NCI-H2227 (cell line): ENCODE data around the gene ZBTB40.
A peak's percentile ranks its signal among the peaks of the same experiment; 100 is the strongest.

ENCODE experiments used
- DNase-seq: peaks from one replicate; lab custom pipeline; 2025; ENCODE audit not compliant: unreplicated experiment; lab: John Stamatoyannopoulos, UW

ZBTB40 gene, protein sequence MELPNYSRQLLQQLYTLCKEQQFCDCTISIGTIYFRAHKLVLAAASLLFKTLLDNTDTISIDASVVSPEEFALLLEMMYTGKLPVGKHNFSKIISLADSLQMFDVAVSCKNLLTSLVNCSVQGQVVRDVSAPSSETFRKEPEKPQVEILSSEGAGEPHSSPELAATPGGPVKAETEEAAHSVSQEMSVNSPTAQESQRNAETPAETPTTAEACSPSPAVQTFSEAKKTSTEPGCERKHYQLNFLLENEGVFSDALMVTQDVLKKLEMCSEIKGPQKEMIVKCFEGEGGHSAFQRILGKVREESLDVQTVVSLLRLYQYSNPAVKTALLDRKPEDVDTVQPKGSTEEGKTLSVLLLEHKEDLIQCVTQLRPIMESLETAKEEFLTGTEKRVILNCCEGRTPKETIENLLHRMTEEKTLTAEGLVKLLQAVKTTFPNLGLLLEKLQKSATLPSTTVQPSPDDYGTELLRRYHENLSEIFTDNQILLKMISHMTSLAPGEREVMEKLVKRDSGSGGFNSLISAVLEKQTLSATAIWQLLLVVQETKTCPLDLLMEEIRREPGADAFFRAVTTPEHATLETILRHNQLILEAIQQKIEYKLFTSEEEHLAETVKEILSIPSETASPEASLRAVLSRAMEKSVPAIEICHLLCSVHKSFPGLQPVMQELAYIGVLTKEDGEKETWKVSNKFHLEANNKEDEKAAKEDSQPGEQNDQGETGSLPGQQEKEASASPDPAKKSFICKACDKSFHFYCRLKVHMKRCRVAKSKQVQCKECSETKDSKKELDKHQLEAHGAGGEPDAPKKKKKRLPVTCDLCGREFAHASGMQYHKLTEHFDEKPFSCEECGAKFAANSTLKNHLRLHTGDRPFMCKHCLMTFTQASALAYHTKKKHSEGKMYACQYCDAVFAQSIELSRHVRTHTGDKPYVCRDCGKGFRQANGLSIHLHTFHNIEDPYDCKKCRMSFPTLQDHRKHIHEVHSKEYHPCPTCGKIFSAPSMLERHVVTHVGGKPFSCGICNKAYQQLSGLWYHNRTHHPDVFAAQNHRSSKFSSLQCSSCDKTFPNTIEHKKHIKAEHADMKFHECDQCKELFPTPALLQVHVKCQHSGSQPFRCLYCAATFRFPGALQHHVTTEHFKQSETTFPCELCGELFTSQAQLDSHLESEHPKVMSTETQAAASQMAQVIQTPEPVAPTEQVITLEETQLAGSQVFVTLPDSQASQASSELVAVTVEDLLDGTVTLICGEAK

DNA sequence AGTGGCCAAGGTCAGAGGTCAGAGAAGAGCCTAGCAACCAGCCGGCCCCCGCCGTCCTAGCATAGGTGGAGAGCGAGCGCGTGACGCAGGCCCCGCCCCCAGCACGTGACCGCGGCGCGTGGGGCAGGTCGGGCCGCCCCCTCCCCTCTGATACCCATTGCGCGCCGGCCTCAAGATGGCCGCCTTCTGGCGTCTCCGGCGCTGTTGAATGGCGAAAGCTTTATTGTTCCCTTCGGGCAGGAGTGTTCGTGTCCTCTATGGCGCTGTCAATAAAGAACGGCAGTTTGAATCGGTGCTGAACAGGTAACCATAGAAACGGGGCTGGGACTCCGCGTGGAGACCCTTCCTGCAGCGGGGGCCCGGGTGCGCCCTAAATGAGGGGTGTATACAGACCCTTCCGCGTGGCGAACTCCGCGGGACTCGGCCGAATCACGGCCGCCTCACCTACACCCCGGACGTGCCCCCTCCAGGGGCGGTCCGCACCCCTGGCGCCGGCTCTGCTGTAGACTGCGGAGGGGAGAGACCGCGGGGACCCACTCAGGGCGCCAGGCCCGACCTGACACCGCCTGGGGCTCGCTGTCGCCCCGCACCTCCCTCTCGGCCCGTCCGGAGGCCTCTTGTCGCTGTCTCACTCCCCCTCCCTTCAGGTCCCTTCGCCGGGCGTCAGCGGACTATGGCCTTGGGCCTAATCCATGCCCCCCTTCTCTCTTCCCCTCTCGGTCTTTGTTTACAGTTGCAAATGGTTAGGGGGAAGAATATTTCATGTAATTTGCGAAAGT lies at the start of gene ZBTB40:
Gene ZBTB40 (plus strand): TSS at position 150 of the 779 bp plus-strand sequence. CDS start 38,098 bp downstream, outside the sequence.
- DNase-seq: peak; percentile 98

DNA sequence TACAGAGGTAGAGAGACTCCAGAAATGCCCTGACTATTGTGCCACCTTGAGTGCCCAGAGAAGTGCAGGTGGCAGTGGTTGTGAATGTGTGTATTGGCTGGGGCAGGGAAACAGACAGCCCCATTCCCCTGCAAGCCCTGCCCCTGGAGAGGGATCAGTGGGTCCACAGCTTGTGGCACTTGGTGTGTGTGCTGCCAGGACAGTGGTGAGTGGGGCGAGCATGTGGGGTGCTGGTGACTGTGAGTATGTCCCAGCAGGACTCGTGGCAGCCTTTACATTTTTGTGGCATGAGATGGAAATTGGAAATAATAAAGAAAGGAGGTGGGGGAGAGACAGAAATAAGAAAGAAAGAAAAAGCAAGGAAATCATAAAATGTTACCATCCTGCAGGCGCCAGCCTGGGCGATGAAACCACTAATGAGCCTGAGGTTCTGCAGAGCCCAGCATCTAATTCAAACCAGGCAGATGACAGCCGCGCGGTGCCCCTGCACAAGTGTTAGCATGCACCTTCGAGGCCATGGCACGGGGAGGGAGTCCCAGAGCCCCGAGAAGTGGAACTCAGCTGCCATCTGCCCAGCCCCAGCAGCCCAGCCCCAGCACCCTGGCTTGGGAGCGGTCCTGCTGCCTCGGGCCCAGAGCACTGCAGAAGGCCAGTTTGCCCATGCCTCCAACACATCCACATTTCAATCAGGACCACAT lies 49.1 kb upstream of the ZBTB40 start:
- no peak for DNase-seq

DNA sequence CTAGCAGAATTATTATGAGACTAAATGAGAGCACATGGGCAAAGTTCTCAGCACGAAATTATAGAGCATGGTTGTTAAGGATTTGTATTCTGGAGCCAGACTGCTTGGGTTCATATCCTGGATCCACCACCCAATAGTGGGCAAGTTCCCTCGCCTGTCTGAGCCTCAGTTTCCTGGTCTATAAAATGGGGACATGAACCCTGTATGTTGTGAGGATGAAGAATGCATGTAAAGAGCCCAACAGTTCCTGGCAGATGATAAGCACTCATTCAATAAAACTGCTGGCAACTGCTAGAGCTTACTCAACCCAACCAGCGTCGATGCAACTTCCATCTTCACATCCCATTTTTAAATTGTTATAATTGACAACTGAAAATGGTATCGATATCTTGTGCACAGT lies 47.2 kb upstream of the ZBTB40 start:
- no peak for DNase-seq

DNA sequence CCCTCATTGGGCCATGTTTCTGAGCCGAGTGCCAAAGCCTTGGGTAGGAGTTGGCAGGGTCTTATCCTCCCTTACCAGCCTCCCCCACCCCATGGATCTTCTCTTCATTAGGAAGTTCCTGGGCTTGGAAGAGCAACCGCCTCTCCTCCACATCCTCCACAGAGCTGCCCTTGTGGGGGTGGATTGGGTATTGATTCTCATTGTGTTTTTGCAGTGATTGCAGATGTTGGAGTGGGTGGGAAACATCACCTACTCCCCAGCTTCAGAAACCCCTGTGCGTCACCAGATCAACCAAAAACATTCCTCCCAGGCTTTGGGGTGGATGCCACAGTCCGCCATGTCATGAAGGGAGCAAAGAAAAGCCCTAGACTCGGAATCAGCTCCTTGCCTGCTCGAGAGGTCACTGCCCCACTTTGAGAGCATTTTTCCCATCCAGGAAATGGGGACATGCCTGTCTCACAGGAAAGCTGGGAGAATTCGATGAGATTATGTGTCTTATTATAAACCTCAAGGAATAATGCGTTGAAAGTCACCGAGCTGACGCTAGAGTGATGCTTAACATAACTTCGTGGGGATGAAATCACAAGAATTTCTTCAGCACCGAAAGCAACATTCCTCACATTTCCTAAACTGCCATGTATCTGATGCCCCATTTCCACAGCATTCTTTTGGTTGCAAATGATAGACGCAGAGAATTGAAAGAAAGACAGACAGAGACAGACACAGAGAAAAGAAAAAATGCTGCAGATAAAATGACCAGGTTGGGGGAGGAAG lies 44.7 kb upstream of the ZBTB40 start:
- no peak for DNase-seq

DNA sequence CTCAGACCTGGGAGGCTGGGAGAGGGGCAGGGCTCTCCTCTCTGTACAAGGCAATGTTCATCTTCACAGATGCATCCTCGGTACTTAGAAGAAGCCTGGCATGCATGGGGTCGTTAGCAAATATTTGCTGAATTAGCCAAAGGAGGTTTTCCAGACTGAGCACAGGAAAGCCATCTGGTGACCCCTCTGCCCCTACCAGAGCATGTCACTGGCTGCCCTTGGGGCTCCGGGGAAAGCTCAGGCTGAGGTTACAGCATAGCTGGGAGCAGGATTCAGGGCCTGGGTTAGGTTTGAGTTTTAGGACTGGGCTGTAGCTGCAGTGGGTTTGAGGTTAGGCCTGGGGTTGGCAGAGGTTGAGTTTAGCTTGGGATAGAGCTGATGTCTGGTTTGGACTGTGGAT lies 43.4 kb upstream of the ZBTB40 start:
- no peak for DNase-seq

DNA sequence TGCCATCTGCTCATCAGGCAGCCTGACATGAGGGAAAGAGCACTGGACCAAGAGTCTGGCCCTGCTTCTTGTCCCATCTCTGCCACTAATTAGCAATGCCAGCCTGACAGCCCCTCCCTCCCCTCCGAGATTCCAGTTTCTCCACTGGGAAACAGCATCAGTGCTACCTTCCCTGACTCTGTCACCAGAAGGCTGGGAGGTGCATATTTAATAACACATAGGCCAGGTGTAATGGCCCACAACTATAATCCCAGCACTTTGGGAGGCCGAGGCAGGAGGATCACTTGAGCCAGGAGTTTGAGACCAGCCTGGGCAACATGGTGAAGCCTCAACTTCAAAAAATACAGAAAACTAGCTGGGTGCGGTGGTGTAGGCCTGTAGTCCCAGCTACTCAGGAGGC lies 41.2 kb upstream of the ZBTB40 start:
- DNase-seq: no peak

DNA sequence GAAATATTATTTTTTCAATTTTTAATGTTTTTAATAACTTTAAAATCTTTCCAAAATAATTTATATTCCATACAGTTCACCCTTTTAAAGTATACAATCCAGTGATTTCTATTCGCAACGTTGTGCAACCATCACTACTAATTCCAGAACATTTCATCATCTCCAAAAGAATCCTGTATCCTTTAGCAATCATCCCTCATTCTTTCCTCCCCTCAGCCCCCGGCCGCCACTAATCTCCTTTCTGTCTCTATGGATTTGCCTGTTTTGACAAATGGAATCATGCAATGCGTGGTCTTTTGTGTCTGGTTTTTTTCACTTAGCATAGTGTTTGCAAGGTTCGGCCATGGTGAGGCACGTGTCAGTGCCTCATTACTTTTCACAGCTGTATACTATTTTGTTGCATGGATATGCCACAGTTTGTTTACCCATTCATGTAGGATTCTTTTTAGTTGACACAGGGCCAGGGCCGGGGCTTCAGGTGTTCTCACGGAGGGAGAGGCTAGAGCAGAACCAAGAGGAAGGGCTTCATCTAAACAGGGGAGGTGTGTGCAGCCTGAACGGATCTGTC lies 40.6 kb upstream of the ZBTB40 start:
- no peak for DNase-seq

DNA sequence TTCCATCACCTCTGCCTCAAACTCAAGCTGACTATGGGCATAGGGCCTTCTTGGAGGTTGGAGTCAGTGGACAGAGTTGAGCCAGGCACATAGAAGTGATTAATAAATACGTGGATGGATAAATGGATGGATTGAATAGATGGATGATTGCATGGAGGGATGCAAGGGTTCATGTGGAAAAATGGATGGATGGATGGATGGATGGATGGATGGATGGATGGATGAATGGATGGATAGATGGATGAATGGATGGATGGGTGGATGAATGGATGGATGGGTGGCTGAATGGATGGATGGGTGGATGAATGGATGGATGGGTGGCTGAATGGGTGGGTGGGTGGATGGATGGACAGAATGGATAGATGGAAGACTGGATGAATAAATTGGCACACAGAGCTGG lies 40.1 kb upstream of the ZBTB40 start:
- no peak for DNase-seq

DNA sequence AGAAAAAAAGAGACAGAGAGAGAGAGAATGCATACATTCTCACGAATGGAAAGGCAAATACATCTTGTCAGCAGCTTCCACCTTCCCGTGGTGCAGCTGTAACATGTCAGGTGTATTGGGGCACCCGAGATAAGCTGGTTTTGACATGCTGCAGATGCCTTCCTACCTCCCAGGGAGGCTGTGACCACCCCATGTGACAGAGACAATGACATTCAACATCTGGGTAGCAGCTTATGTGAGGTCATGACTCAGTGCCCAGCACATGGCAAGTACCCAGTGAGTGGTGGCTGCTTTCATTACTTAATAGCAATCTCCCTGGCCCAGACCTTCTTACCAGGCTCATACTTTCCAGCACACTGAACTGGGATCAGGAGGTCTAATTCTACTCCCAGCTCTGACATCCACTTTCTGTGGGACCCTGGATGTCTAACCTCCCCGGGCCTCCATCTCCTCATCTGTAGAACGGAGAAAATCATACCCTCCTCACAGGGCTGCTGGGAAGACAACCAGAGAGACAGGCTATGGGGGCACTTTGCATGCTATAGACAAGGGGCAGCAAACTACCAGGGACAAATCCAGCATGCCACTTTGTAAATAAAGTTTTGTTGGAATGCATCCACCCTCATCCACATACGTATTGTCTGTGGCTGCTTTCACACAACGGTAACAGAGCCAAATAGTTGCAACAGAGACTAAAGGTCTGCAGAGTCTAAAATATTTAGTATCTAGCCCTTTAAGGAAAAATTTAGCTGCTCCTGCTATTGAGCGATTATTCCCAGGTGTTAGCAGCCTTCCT lies 38.5 kb upstream of the ZBTB40 start:
- no peak for DNase-seq

DNA sequence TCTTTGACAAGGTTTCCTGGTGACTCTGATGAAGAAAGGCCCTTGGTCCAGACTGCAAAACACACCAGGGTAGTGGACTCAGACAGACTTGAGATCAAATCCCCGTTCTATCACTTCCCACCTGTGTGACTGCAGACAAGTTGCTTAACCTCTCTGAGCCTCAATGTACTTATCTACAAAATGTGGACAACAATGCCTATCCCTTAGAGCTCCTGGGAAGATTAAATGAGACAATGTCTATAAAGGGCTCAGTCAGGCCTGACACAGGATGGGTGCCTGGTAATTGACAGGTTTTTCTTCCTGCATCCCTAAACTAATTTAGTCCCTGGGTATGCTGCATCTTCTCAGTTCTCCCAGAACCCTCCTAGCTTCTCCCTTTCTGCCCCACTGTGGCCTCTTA lies 37.9 kb upstream of the ZBTB40 start:
- DNase-seq: no peak

DNA sequence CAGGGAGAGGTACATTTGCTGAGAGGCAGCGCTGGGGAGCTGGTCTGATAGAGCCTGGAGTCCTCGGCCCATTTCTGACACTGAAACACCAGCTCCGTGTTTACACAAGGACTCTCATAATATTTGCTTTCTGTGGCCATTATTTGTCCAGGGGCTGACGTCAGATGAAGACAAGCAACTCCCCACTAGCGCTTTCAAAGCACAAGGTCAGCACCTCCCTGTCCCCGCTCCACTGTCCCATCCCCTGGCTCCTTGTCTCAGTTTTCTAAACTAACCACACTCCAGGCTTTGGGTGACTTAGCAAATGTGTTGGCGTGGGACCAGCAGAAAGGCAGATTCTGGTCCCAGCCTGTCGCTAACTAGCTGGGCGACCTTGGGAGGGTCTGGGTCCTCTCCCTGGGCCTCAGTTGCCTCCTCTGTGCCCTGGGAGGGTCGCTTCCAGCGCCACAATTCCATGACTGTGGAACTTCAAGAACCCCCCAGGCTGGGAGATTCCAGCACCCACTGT lies 37.4 kb upstream of the ZBTB40 start:
- no peak for DNase-seq

DNA sequence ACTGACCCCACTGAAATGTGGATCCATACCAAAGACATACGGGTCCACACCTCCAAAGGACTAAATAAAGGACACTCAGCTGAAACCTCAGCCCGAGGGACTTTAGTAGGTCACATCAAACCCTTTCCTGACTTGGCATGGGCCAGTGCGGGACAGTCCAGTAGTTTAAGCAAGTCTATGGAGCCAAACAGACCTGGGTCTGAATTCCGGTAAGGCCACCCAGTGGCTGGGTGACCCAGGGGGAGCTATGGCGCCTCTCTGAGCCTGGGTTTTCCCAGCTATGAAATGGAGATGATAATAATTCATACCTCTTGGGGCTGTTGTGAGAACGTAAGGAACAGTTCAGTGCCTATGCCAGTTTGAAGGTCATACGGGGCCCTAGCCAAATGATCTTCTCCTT lies 36.2 kb upstream of the ZBTB40 start:
- DNase-seq: no peak

DNA sequence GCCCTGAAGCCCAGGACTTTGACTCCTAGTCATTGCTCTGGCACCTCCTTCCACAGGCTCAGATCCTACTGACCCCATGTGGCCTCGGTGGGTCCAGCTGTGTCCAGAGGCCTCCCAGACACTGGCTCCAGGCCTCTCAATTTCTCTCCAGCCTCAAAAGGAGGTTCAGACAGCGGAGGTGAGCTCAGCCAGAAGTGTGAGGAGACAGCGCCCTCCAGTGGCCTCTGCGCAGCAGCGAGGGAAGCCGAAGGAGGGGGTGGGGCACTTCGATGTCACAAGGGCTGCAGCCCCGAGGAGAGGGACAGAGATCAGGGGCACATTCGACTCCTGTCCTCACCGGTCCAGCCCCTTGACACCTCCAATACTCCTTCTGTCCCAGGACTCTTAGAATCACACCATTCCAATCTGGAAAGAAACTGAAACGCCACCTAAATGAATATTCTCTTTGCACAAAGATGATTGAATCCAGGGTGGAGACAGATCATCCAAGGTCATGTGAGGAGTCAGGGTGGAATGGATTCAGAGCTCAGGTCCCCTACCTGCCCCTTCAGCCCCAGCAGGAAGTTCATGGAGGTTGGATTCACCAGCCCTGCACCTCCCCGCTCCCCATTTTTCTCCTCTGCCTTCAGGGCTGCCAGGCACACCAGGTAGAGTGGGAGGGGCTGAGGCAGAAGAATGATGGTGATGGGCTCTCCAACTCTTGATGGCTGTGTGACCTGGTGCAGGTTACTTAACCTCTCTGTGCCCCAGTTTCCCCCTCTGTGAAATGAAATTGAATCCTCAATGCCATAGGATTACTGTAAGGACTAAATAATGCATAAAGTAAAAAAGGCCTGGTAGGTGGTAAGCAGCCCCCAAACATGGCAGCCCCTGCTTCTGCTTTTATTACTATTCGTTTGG lies 34.8 kb upstream of the ZBTB40 start:
- peak; percentile 87 for DNase-seq

DNA sequence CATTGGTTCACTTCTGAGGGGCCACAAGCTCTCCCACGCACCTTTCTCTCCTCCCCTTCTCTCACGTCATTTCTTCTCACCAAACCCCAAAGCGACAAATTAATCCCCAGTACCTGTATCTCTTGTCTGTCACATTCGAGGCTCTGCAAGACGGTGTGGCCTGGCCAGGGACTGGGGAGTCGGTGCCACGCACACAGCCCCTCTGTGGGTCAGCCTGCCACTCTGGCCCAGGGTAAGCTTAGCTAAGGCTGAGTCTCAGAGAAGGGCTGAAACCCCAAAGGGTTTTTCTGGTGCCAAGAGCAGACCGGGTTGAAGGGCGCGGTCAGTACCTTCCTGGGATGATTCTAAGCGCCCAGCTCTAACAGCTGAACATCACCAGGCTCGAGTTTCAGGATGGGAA lies 34.2 kb upstream of the ZBTB40 start:
- DNase-seq: no peak

DNA sequence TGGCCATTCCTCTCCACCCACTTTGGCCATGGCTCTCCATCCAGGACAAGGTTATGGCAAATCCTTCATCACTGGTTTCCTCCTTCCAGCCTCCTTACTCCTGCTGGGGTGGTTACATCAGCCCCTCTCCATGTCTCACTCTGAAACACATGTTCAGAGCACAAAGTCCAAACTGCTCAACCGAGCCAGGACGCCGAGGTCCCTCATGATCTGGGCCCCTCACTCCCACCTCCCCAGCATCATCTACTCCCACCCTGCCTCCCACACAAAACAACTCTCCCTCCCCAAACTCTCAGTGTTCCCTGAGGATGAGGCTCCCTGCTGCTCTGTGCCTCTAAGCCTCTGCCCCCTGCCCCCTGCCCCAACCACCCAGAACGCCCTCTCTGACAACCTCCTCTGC lies 33.3 kb upstream of the ZBTB40 start:
- DNase-seq: no peak

DNA sequence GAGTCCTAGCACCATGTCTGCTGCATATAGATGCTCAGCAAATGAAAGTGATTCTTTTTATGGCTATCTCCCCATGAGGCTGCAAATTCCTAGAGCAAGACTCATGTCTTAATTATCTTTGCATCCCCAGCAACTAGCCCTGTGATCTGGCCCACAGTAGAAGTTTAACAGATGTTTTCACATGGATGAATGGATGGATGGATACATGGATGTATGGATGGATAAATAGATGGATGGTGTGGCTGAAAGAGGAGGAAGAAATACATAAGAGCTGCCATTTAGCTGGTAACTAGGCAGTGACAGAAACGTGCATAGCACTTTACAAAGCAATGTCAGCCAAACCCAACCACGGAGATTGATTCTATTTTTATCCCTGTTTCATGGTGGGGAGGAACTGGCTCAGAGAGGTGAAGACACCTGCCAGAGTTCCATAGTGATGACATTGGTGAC lies 32.7 kb upstream of the ZBTB40 start:
- DNase-seq: peak; percentile 42
